Skin epidermis (tissue), 12 donors: ENCODE results near the gene AMBRA1.

Experiments
- H3K27ac ChIP-seq, 21 experiments: fragments of 200-600 bp; sonication (generic) in 11 of 21; one replicate each; pipeline ENCODE4 v1.5.0; 2020; ENCODE audit warnings: mild to moderate bottlenecking in 3 of 21, inconsistent platforms in 2 of 21, moderate library complexity in 2 of 21
- H3K4me3 ChIP-seq, 7 experiments: fragments of 200-600 bp; sonication (generic) in 2 of 7; one replicate each; pipeline ENCODE4 v1.5.0; 2020; ENCODE audit warnings: inconsistent platforms in 2 of 7, mild to moderate bottlenecking in 2 of 7, moderate library complexity in 1 of 7

The AMBRA1 gene

GRCh38 chr11:46350695-46351094 is 243.1 kb downstream of the AMBRA1 start:
- Histone ChIP-seq H3K4me3 (no peak overlapping the region), H3K27ac (peak overlapping the region in 12 of 21 experiments; percentile 9 to 90 (median 72))

DNA sequence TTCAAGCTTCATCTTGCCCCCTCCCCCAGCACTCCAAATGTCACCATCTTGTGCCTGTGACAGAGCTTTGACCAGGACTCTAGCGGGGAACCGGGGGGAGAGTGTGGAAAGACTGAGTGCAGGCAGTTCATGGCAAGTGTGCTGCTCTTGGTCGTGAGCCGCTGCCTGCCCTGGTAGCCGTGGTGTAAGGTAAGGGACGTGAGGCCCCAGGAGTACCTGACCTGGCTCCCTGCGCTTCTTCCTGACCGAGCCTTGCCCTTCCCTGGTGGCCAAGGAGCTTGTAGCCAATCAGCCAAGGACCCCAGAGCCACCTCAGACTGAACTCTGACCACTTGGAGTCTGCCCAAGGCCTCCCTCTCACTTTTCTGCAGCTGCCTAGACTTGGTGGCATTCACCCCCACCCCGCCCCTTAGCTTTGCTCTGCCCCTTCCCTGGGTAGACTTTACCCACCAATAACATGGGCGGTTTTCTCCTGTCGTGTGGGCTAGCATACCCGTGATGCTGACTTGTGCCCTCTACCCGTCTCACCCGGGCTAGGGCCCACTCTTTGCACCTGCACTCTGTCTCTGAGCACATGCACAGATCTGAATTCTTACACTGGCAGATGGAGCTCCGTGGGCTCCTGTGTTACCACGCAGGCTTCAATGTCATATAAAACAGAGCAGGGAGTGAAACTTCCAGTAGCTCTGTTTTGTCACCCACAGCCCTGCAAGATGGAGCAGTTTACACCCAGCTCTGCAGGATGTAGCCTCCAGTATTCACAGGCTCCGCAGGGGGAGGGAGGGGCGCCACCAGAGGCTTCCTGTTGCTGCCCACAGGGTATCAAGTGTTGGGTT is 245.0 kb downstream of the AMBRA1 start:
- H3K27ac ChIP-seq = peak overlapping the region in 17 of 21 experiments; percentile 22 to 91 (median 84)
- peak overlapping the region; percentile 58 to 92 (median 82) for H3K4me3 ChIP-seq

GRCh38 chr11:46347637-46348311 is 246.0 kb downstream of the AMBRA1 start:
- peak overlapping the region; percentile 58 to 92 (median 82) for H3K4me3 ChIP-seq
- H3K27ac ChIP-seq = peak overlapping the region; percentile 59 to 91 (median 84)

GRCh38 chr11:46346886-46347636 is 246.8 kb downstream of the AMBRA1 start, which contains the start of gene DGKZ:
Gene DGKZ (plus strand): TSS chr11:46347463. CDS start chr11:46347660, 197 bp downstream.
- peak within 1 kb of the TSS; percentile 58 to 92 (median 82) for H3K4me3 ChIP-seq
- H3K27ac ChIP-seq = peak within 1 kb of the TSS; percentile 59 to 93 (median 84)
